IMR-90 (cell line): ENCODE data around the gene SPNS1. TPM values are rescaled to one million over a fixed set of nuclear protein-coding genes. Genes with fewer than 3 reads are reported as not detected.

ENCODE experiments used
- ATAC-seq: fragments of 200-7000 bp; cut with Tn5 transposase; 2 replicates; pipeline ENCODE4 v1.9.1; 2020; ENCODE audit warnings: low read depth, mild to moderate bottlenecking, moderate library complexity
- BruUV-seq: library from RNA; stranded (reverse); fragments of 400-500 nt; replicated peaks from 2 replicates; lab custom pipeline; 2021; lab: Mats Ljungman, UMichigan
- CTCF ChIA-PET: fragments of 300-600 bp; formaldehyde crosslinking; extraction: SDS; loops from one replicate; lab custom pipeline; 2021; ENCODE audit warnings: antibody characterized with exemption; lab: Yijun Ruan, JAX
- POLR2A ChIA-PET: fragments of 300-600 bp; sonication (Branson Sonifier 250); formaldehyde crosslinking; loops from one replicate; lab custom pipeline; 2022; ENCODE audit warnings: antibody characterized with exemption; ENCODE audit not compliant: unreplicated experiment; lab: Charles Lee
- DNase-seq: peaks from one replicate; pipeline ENCODE4 v3.0.0; 2013
- H2AFZ ChIP-seq: replicated peaks from 2 replicates; pipeline ENCODE3; 2013; ENCODE audit warnings: low read length, mild to moderate bottlenecking; ENCODE audit not compliant: poor library complexity
- H2AK5ac ChIP-seq: 2 replicates; pipeline ENCODE4 v1.6.1; 2013; ENCODE audit warnings: low read depth, low read length, inconsistent platforms
- H2AK9ac ChIP-seq: replicated peaks from 2 replicates; pipeline ENCODE3; 2013; ENCODE audit warnings: mild to moderate bottlenecking, low read depth, low read length, moderate library complexity; ENCODE audit not compliant: poor library complexity
- H2BK120ac ChIP-seq: 2 replicates; pipeline ENCODE4 v1.6.1; 2013; ENCODE audit warnings: low read depth, low read length, inconsistent platforms
- H2BK15ac ChIP-seq: 3 replicates; pipeline ENCODE4 v1.6.1; 2013; ENCODE audit warnings: low read depth, low read length, inconsistent platforms
- H2BK20ac ChIP-seq: 2 replicates; pipeline ENCODE4 v1.6.1; 2013; ENCODE audit warnings: low read depth, mild to moderate bottlenecking, inconsistent platforms, low read length, moderate library complexity
- H2BK5ac ChIP-seq: 2 replicates; pipeline ENCODE4 v1.6.1; 2013; ENCODE audit warnings: mild to moderate bottlenecking, low read depth, low read length, inconsistent platforms; ENCODE audit not compliant: poor library complexity, severe bottlenecking
- H3K14ac ChIP-seq: replicated peaks from 2 replicates; pipeline ENCODE4 v1.6.1; 2013; ENCODE audit warnings: low read depth, low read length, inconsistent platforms
- H3K18ac ChIP-seq: 2 replicates; pipeline ENCODE4 v1.6.1; 2013; ENCODE audit warnings: low read depth, low read length, control low read depth
- H3K23ac ChIP-seq: 2 replicates; pipeline ENCODE4 v1.6.1; 2013; ENCODE audit warnings: low read depth, low read length, inconsistent platforms
- H3K27ac ChIP-seq: 2 replicates; pipeline ENCODE4 v1.5.1; 2013; ENCODE audit warnings: mild to moderate bottlenecking, control low read depth, low read length; ENCODE audit not compliant: insufficient read depth
- H3K27me3 ChIP-seq: 2 replicates; pipeline ENCODE4 v1.6.1; 2013; ENCODE audit warnings: low read length; ENCODE audit not compliant: control insufficient read depth, insufficient read depth
- H3K36me3 ChIP-seq: 2 replicates; pipeline ENCODE4 v1.6.1; 2013; ENCODE audit warnings: low read length, mixed read lengths; ENCODE audit not compliant: control insufficient read depth, insufficient read depth
- H3K4ac ChIP-seq: 2 replicates; pipeline ENCODE4 v1.6.1; 2013; ENCODE audit warnings: low read depth, low read length, inconsistent platforms
- H3K4me1 ChIP-seq: 2 replicates; pipeline ENCODE4 v1.6.1; 2013; ENCODE audit warnings: low read length, mixed read lengths; ENCODE audit not compliant: control insufficient read depth, insufficient read depth
- H3K4me2 ChIP-seq: 2 replicates; pipeline ENCODE4 v1.6.1; 2013; ENCODE audit warnings: low read depth, mild to moderate bottlenecking, control low read depth, low read length, moderate library complexity
- H3K4me3 ChIP-seq: 2 replicates; pipeline ENCODE4 v1.5.1; 2013; ENCODE audit warnings: low read depth, mild to moderate bottlenecking, control low read depth, low read length, moderate library complexity; ENCODE audit not compliant: insufficient read depth
- H3K56ac ChIP-seq: 2 replicates; pipeline ENCODE4 v1.6.1; 2013; ENCODE audit warnings: low read length, inconsistent platforms; ENCODE audit not compliant: insufficient read depth; ENCODE audit errors: extremely low read depth
- H3K79me1 ChIP-seq, 2 experiments: 2 replicates each; pipeline ENCODE4 v1.6.1; 2013; ENCODE audit warnings: low read length in 2 of 2, inconsistent platforms in 1 of 2, low read depth in 1 of 2
- H3K9ac ChIP-seq: 2 replicates; pipeline ENCODE4 v1.6.1; 2013; ENCODE audit warnings: low read depth, low read length, control low read depth
- H3K9me1 ChIP-seq: 2 replicates; pipeline ENCODE4 v1.6.1; 2013; ENCODE audit warnings: low read length, inconsistent platforms; ENCODE audit not compliant: insufficient read depth
- H3K9me3 ChIP-seq: 2 replicates; pipeline ENCODE4 v1.6.1; 2013; ENCODE audit warnings: low read length; ENCODE audit not compliant: control insufficient read depth, insufficient read depth
- H4K20me1 ChIP-seq: 2 replicates; pipeline ENCODE4 v1.6.1; 2013; ENCODE audit warnings: low read length, inconsistent platforms; ENCODE audit not compliant: insufficient read depth
- H4K5ac ChIP-seq: 2 replicates; pipeline ENCODE4 v1.6.1; 2013; ENCODE audit warnings: mild to moderate bottlenecking, low read depth, low read length, control low read depth
- H4K8ac ChIP-seq, 2 experiments: 2 replicates each; pipeline ENCODE4 v1.6.1; 2013; ENCODE audit warnings: low read depth in 2 of 2, low read length in 2 of 2, control low read depth in 1 of 2, inconsistent platforms in 1 of 2
- H4K91ac ChIP-seq: 2 replicates; pipeline ENCODE4 v1.6.1; 2013; ENCODE audit warnings: low read depth, low read length, inconsistent platforms; ENCODE audit not compliant: insufficient read depth
- BHLHE40 ChIP-seq: fragments of 150-350 bp; IDR thresholded peaks from 2 replicates; pipeline ENCODE4 v1.6.1; 2016; ENCODE audit warnings: mild to moderate bottlenecking, low read depth, low read length
- CEBPB ChIP-seq: IDR thresholded peaks from 2 replicates; pipeline ENCODE4 v1.6.1; 2012; ENCODE audit warnings: low read depth, low read length, improper control_type of control experiment
- CHD1 ChIP-seq: IDR thresholded peaks from 2 replicates; pipeline ENCODE4 v1.6.1; 2012; ENCODE audit warnings: low read depth, low read length, improper control_type of control experiment
- CTCF ChIP-seq: conservative IDR thresholded peaks from 2 replicates; pipeline ENCODE4 v1.5.1; 2012; ENCODE audit warnings: mild to moderate bottlenecking, low read depth, low read length, improper control_type of control experiment
- FOS ChIP-seq: fragments of 150-350 bp; IDR thresholded peaks from 2 replicates; pipeline ENCODE4 v1.6.1; 2016; ENCODE audit warnings: low read depth, low read length
- MAFK ChIP-seq: IDR thresholded peaks from 2 replicates; pipeline ENCODE4 v1.6.1; 2012; ENCODE audit warnings: low read depth, low read length, improper control_type of control experiment
- MAZ ChIP-seq: IDR thresholded peaks from 2 replicates; pipeline ENCODE4 v1.6.1; 2012; ENCODE audit warnings: low read depth, mild to moderate bottlenecking, low read length, improper control_type of control experiment, moderate library complexity, borderline replicate concordance
- MXI1 ChIP-seq: IDR thresholded peaks from 2 replicates; pipeline ENCODE4 v1.6.1; 2012; ENCODE audit warnings: low read depth, mild to moderate bottlenecking, low read length, moderate library complexity, borderline replicate concordance
- NFE2L2 ChIP-seq: fragments of 150-350 bp; IDR thresholded peaks from 2 replicates; pipeline ENCODE4 v1.6.1; 2016; ENCODE audit warnings: low read depth, mild to moderate bottlenecking, low read length
- POLR2A ChIP-seq: IDR thresholded peaks from 2 replicates; pipeline ENCODE4 v1.6.1; 2012; ENCODE audit warnings: mild to moderate bottlenecking, low read depth, low read length
- RAD21 ChIP-seq: IDR thresholded peaks from 2 replicates; pipeline ENCODE4 v1.6.1; 2012; ENCODE audit warnings: low read length, improper control_type of control experiment
- RCOR1 ChIP-seq: IDR thresholded peaks from 2 replicates; pipeline ENCODE4 v1.6.1; 2012; ENCODE audit warnings: mild to moderate bottlenecking, low read length, improper control_type of control experiment; ENCODE audit not compliant: insufficient replicate concordance
- RFX5 ChIP-seq: IDR thresholded peaks from 2 replicates; pipeline ENCODE4 v1.8.0; 2012; ENCODE audit warnings: low read depth, mild to moderate bottlenecking, low read length, moderate library complexity
- SMC3 ChIP-seq: fragments of 150-350 bp; IDR thresholded peaks from 2 replicates; pipeline ENCODE4 v1.6.1; 2016; ENCODE audit warnings: low read depth, mild to moderate bottlenecking, antibody characterized with exemption, low read length, moderate library complexity
- USF2 ChIP-seq: fragments of 150-350 bp; IDR thresholded peaks from 2 replicates; pipeline ENCODE4 v1.6.1; 2017; ENCODE audit warnings: mild to moderate bottlenecking, antibody characterized with exemption, low read length, low read depth
- WGBS, 2 experiments: methylation state at CpG; one replicate each; pipeline versions ENCODE4 v1.1.5 to v1.1.7; 2013; ENCODE audit warnings: missing lambda C conversion rate in 2 of 2; ENCODE audit not compliant: insufficient read length in 1 of 2; ENCODE audit errors: extremely low coverage in 2 of 2; 5-methylcytosine and 5-hydroxymethylcytosine counted together
- dilution Hi-C: fragments of 300-500 bp; cut with HindIII; formaldehyde crosslinking; loops from one replicate; pipeline ENCODE4 v1.14.3; 2018; ENCODE audit warnings: low sequenced_read_pairs; ENCODE audit not compliant: unreplicated experiment
- in situ Hi-C: fragments of 300-500 bp; cut with MboI; formaldehyde crosslinking; loops from 3 replicates; pipeline ENCODE4 v1.14.3; 2019; ENCODE audit warnings: low sequenced_read_pairs, inconsistent platforms, mixed read lengths
- intact Hi-C: fragments of 100-400 bp; cut with micrococcal nuclease; formaldehyde crosslinking; loops from 2 replicates; pipeline ENCODE4 v1.10.0; 2022
- polyA plus RNA-seq, 3 experiments: library from polyadenylated mRNA; depleted of rRNA; stranded (reverse); fragments of >200 nt; gene quantifications; 2 replicates each; pipeline ENCODE4 v1.2.3, GENCODE V29; 2012; ENCODE audit warnings: low replicate concordance in 1 of 3
- total RNA-seq: library from RNA; depleted of rRNA; stranded (reverse); fragments of >200 nt; gene quantifications from 2 replicates; pipeline ENCODE4 v1.2.3, GENCODE V29; 2012
- TF ChIP-seq, protein P1 (sequence below): fragments of 150-350 bp; IDR thresholded peaks from 2 replicates; pipeline ENCODE4 v1.6.1; 2016; ENCODE audit warnings: low read depth, mild to moderate bottlenecking, low read length, moderate library complexity, borderline replicate concordance

SPNS1 gene
- total and polyA plus RNA-seq, 2 of the 4 experiments (the other 2 are of a cell fraction): 4.7 to 37.3 TPM

DNA sequence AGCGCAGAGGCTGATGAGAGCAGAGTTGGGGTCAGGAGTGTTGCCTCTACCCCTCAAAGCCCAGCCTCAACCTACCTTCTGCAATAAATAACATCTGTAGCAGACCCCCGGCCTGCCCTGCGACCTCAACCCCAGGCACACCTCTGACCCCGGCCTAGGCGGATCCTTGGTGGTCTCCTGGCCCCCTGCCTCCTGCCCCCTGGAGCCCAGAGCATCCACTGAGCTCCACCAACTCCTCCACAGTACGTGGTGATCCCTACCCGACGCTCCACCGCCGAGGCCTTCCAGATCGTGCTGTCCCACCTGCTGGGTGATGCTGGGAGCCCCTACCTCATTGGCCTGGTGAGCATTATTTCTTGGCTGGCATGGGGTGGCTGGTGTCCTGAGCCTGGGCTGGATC lies 8.4 kb downstream of the SPNS1 start:
- Histone ChIP-seq H3K9ac (no peak overlapping the region), H4K8ac (no peak overlapping the region), H3K79me1 (peaks cover under 1 to 21% of the 10 kb centered on the region in 2 experiments; a peak in 3 of 4 replicates), H3K9me1 (no peaks in the 10 kb centered on the region), H3K4me3 (no peak overlapping the region), H3K4me1 (no peaks in the 10 kb centered on the region), H2AK9ac (no peak overlapping the region), H4K20me1 (no peaks in the 10 kb centered on the region), H2BK15ac (no peak overlapping the region), H2BK120ac (no peak overlapping the region), H2AFZ (no peak overlapping the region), H2BK20ac (no peak overlapping the region), H3K9me3 (peaks cover 5% of the 10 kb centered on the region), H3K27ac (no peak overlapping the region), H3K27me3 (no peaks in the 10 kb centered on the region), H3K36me3 (peaks cover 67% of the 10 kb centered on the region), H3K4ac (no peak overlapping the region), H4K5ac (no peak overlapping the region), H2BK5ac (no peak overlapping the region), H4K91ac (no peak overlapping the region), H3K23ac (no peak overlapping the region), H3K56ac (no peak overlapping the region), H2AK5ac (no peak overlapping the region), H3K4me2 (no peak overlapping the region), H3K18ac (no peak overlapping the region), H3K14ac (no peak overlapping the region)
- dilution Hi-C loops: no loop called here
- DNase-seq (no peak), ATAC-seq (no peak)
- 69% methylated on average over 2 of the region's 11 CpGs; no CpG with 5 or more reads in 1 of the 2 experiments for WGBS, 2 experiments
- TF ChIP-seq BHLHE40 (no peak), USF2 (no peak), NFE2L2 (no peak), RFX5 (no peak), MXI1 (no peak), FOS (no peak), POLR2A (no peak), CTCF (no peak), MAZ (no peak), MAFK (no peak), CHD1 (no peak), CEBPB (no peak), SMC3 (no peak), RAD21 (no peak), RCOR1 (no peak)
- TF ChIP-seq, protein P1, sequence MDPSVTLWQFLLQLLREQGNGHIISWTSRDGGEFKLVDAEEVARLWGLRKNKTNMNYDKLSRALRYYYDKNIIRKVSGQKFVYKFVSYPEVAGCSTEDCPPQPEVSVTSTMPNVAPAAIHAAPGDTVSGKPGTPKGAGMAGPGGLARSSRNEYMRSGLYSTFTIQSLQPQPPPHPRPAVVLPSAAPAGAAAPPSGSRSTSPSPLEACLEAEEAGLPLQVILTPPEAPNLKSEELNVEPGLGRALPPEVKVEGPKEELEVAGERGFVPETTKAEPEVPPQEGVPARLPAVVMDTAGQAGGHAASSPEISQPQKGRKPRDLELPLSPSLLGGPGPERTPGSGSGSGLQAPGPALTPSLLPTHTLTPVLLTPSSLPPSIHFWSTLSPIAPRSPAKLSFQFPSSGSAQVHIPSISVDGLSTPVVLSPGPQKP: no peak
- ChIA-PET POLR2A (no interaction called here), CTCF (no interaction called here)
- BruUV-seq: no TSS peak
- intact Hi-C loops: no loop called here
- in situ Hi-C loops: no loop called here
